Fibroblast of lung (primary cell): ENCODE results near the gene ATP10B.

Experiments
- CTCF ChIP-seq, 2 donors: IDR thresholded peaks in 1 of 2; conservative IDR thresholded peaks in 1 of 2; 1 replicate in 1 of 2; 2 replicates in 1 of 2; pipeline ENCODE4 v1.5.1; 2011 to 2012; ENCODE audit warnings: low read length in 2 of 2, control low read depth in 1 of 2, inconsistent platforms in 1 of 2, low read depth in 1 of 2, mild to moderate bottlenecking in 1 of 2
- EZH2 ChIP-seq: IDR thresholded peaks from 2 replicates; pipeline ENCODE4 v1.5.1; 2012; ENCODE audit warnings: low read length, control low read depth, mild to moderate bottlenecking; ENCODE audit errors: missing control alignments

DNA sequence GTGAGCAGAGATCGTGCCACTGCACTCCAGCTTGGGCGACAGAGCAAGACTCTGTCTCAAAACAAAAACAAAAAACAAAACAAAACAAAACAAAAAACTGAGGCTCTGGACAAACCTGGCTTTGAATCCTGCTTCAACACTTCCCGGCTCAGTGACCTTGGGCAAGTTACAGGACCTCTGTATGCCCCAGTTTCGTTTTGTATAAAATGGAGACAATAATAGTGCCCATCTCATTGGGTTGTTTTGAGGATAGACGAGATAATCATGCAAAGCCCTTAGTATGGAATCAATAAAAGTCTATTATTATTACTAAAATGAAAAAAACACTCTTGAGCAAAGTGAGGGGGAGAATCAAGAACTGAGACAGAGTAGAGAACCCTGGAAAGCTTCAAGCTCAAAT lies 184.9 kb downstream of the ATP10B start:
- TF ChIP-seq CTCF (conservative IDR thresholded peaks at IDR 0.05 in 1 of 2, IDR thresholded peaks at IDR 0.05 in 1 of 2; ENCODE audit: low read depth in 1 of 2, low read length in 2 of 2) (no peak), EZH2 (no peak)
